H9 (cell line): ENCODE measurements around the gene MXI1. TPM values are rescaled to one million over a fixed set of nuclear protein-coding genes. Genes with fewer than 3 reads are reported as not detected.

Source experiments
- DNase-seq: peaks from one replicate; pipeline ENCODE4 v3.0.0-alpha.2; 2017
- H2AFZ ChIP-seq: one replicate; pipeline ENCODE4 v1.6.1; 2013; ENCODE audit warnings: mild to moderate bottlenecking, low read length, control low read depth, moderate library complexity
- H2AK5ac ChIP-seq: 2 replicates; pipeline ENCODE4 v1.6.1; 2013; ENCODE audit warnings: low read length, control low read depth, mixed read lengths; ENCODE audit not compliant: insufficient read length
- H2BK120ac ChIP-seq: one replicate; pipeline ENCODE4 v1.6.1; 2013; ENCODE audit warnings: low read depth, mild to moderate bottlenecking, low read length, control low read depth, inconsistent platforms; ENCODE audit not compliant: poor library complexity, severe bottlenecking
- H2BK12ac ChIP-seq: 2 replicates; pipeline ENCODE4 v1.6.1; 2013; ENCODE audit warnings: low read length, control low read depth, mixed read lengths, low read depth; ENCODE audit not compliant: insufficient read length
- H2BK15ac ChIP-seq: 2 replicates; pipeline ENCODE4 v1.6.1; 2013; ENCODE audit warnings: low read depth, low read length, control low read depth
- H2BK20ac ChIP-seq: one replicate; pipeline ENCODE4 v1.6.1; 2013; ENCODE audit warnings: low read depth, mild to moderate bottlenecking, low read length, control low read depth, inconsistent platforms; ENCODE audit not compliant: poor library complexity, severe bottlenecking
- H2BK5ac ChIP-seq: 2 replicates; pipeline ENCODE4 v1.6.1; 2013; ENCODE audit warnings: low read length, control low read depth, mixed read lengths; ENCODE audit not compliant: insufficient read length
- H3K14ac ChIP-seq: 2 replicates; pipeline ENCODE4 v1.6.1; 2013; ENCODE audit warnings: low read length, control low read depth; ENCODE audit not compliant: insufficient read depth
- H3K18ac ChIP-seq: 2 replicates; pipeline ENCODE4 v1.6.1; 2013; ENCODE audit warnings: low read depth, mild to moderate bottlenecking, mixed read lengths, low read length, control low read depth; ENCODE audit not compliant: insufficient read length
- H3K23ac ChIP-seq: 2 replicates; pipeline ENCODE4 v1.6.1; 2013; ENCODE audit warnings: low read length, control low read depth, mixed read lengths, low read depth; ENCODE audit not compliant: insufficient read length
- H3K23me2 ChIP-seq: 2 replicates; pipeline ENCODE4 v1.6.1; 2013; ENCODE audit warnings: low read depth, mild to moderate bottlenecking, mixed read lengths, low read length, control low read depth; ENCODE audit not compliant: insufficient read length, poor library complexity, severe bottlenecking
- H3K27ac ChIP-seq: 2 replicates; pipeline ENCODE4 v1.5.1; 2013; ENCODE audit warnings: low read length, control low read depth, mixed read lengths, low read depth; ENCODE audit not compliant: insufficient read length
- H3K27me3 ChIP-seq: 2 replicates; pipeline ENCODE4 v1.6.1; 2013; ENCODE audit warnings: low read length, control low read depth, inconsistent platforms; ENCODE audit not compliant: insufficient read depth
- H3K4ac ChIP-seq: 2 replicates; pipeline ENCODE4 v1.6.1; 2013; ENCODE audit warnings: low read depth, mild to moderate bottlenecking, control low read depth, inconsistent platforms, low read length, moderate library complexity
- H3K4me1 ChIP-seq: 2 replicates; pipeline ENCODE4 v1.6.1; 2013; ENCODE audit warnings: low read length, control low read depth, inconsistent platforms; ENCODE audit not compliant: insufficient read depth
- H3K4me2 ChIP-seq: 2 replicates; pipeline ENCODE4 v1.6.1; 2013; ENCODE audit warnings: low read length, control low read depth, mixed read lengths; ENCODE audit not compliant: insufficient read length, insufficient read depth
- H3K56ac ChIP-seq: 2 replicates; pipeline ENCODE4 v1.6.1; 2013; ENCODE audit warnings: low read depth, mild to moderate bottlenecking, mixed read lengths, low read length, control low read depth; ENCODE audit not compliant: insufficient read length
- H3K79me1 ChIP-seq: 2 replicates; pipeline ENCODE4 v1.6.1; 2013; ENCODE audit warnings: low read depth, mild to moderate bottlenecking, moderate library complexity, low read length, control low read depth, inconsistent platforms; ENCODE audit not compliant: insufficient read depth, poor library complexity, severe bottlenecking
- H3K79me2 ChIP-seq: 2 replicates; pipeline ENCODE4 v1.6.1; 2013; ENCODE audit warnings: low read length, control low read depth, inconsistent platforms; ENCODE audit not compliant: insufficient read depth
- H3K9ac ChIP-seq: 2 replicates; pipeline ENCODE4 v1.6.1; 2013; ENCODE audit warnings: low read length, control low read depth, mixed read lengths; ENCODE audit not compliant: insufficient read length; ENCODE audit errors: extremely low read depth
- H3K9me3 ChIP-seq: one replicate; pipeline ENCODE4 v1.6.1; 2013; ENCODE audit warnings: low read depth, low read length, inconsistent platforms; ENCODE audit not compliant: control insufficient read depth
- H3T11ph ChIP-seq: one replicate; pipeline ENCODE4 v1.6.1; 2013; ENCODE audit warnings: mild to moderate bottlenecking, low read length, control low read depth, inconsistent platforms
- H4K20me1 ChIP-seq: one replicate; pipeline ENCODE4 v1.6.1; 2013; ENCODE audit not compliant: control insufficient read depth, insufficient read length, insufficient read depth
- H4K5ac ChIP-seq: 2 replicates; pipeline ENCODE4 v1.6.1; 2013; ENCODE audit warnings: low read depth, mild to moderate bottlenecking, mixed read lengths, low read length, control low read depth; ENCODE audit not compliant: insufficient read length
- H4K8ac ChIP-seq: replicated peaks from 2 replicates; pipeline ENCODE4 v1.6.1; 2013; ENCODE audit warnings: low read length, control low read depth, mixed read lengths, low read depth; ENCODE audit not compliant: insufficient read length
- H4K91ac ChIP-seq: 2 replicates; pipeline ENCODE4 v1.6.1; 2013; ENCODE audit warnings: low read depth, mild to moderate bottlenecking, moderate library complexity, mixed read lengths, low read length, control low read depth; ENCODE audit not compliant: insufficient read length
- H3K27ac Mint-ChIP-seq, 3 experiments: 2 replicates in 2 of 3; 3 replicates in 1 of 3; pipeline ENCODE4 v1.8.0; 2020 to 2021; ENCODE audit warnings: mixed read lengths in 3 of 3, mild to moderate bottlenecking in 1 of 3, moderate library complexity in 1 of 3
- H3K27me3 Mint-ChIP-seq: 2 replicates; pipeline ENCODE4 v1.8.0; 2021; ENCODE audit warnings: low read depth, mild to moderate bottlenecking, moderate library complexity, mixed read lengths
- H3K36me3 Mint-ChIP-seq, 3 experiments: 2 replicates in 2 of 3; 3 replicates in 1 of 3; pipeline ENCODE4 v1.8.0; 2020 to 2021; ENCODE audit warnings: low read depth in 3 of 3, mixed read lengths in 3 of 3; ENCODE audit not compliant: insufficient read depth in 1 of 3
- H3K4me1 Mint-ChIP-seq, 2 experiments: 2 replicates each; pipeline ENCODE4 v1.8.0; 2020; ENCODE audit warnings: mixed read lengths in 2 of 2
- H3K4me3 Mint-ChIP-seq, 2 experiments: 2 replicates in 1 of 2; 3 replicates in 1 of 2; pipeline ENCODE4 v1.8.0; 2020 to 2021; ENCODE audit warnings: mild to moderate bottlenecking in 2 of 2, mixed read lengths in 2 of 2, moderate library complexity in 1 of 2
- H3K9me3 Mint-ChIP-seq, 2 experiments: 2 replicates in 1 of 2; 3 replicates in 1 of 2; pipeline ENCODE4 v1.8.0; 2020; ENCODE audit warnings: mild to moderate bottlenecking in 2 of 2, mixed read lengths in 2 of 2, moderate library complexity in 1 of 2
- CTCF ChIP-seq: fragments of 200-600 bp; sonication (generic); conservative IDR thresholded peaks from 3 replicates; pipeline ENCODE4 v1.8.0; 2021; ENCODE audit warnings: antibody characterized with exemption, mild to moderate bottlenecking
- WGBS: extraction: QIAGEN DNeasy Blood & Tissue Kit; methylation state at CpG from one replicate; pipeline ENCODE4 v1.1.7; 2013; ENCODE audit warnings: missing lambda C conversion rate, low lambda C conversion rate, mixed read lengths; ENCODE audit not compliant: insufficient read length; ENCODE audit errors: extremely low coverage; 5-methylcytosine and 5-hydroxymethylcytosine counted together
- total RNA-seq: library from RNA; stranded (reverse); gene quantifications from 2 replicates; pipeline ENCODE4 v1.2.1, GENCODE V29; 2021

Gene MXI1
- total RNA-seq, 1 experiment from 2014 or later: 5.6 TPM

GRCh38 chr10:110207805-110208613, 604 bp downstream of the MXI1 start:
- H3K4me2 ChIP-seq: peak overlapping the region; percentile 92
- Mint-ChIP-seq H3K27ac (no peak overlapping the region), H3K4me3 (peak overlapping the region; percentile 79 to 96), H3K27me3 (peaks cover 96% of the 10 kb centered on the region), H3K4me1 (peaks cover 45 to 54% of the 10 kb centered on the region in 2 experiments), H3K9me3 (peaks cover 0 to 2% of the 10 kb centered on the region in 2 experiments; a peak in 3 of 5 replicates), H3K36me3 (no peaks in the 10 kb centered on the region; a peak in 1 of 7 replicates)
- no peak overlapping the region for H4K91ac ChIP-seq
- no peak overlapping the region for H2BK12ac ChIP-seq
- no peak overlapping the region for H2BK15ac ChIP-seq
- no peak overlapping the region for H2BK120ac ChIP-seq
- DNase-seq: peak; percentile 57
- no peak for TF ChIP-seq CTCF
- no peaks in the 10 kb centered on the region; the same call in 1 of the 2 replicates for H3K4me1 ChIP-seq
- no peaks in the 10 kb centered on the region for H4K20me1 ChIP-seq
- H2BK5ac ChIP-seq: no peak overlapping the region
- H3K79me1 ChIP-seq: no peaks in the 10 kb centered on the region
- peaks cover 28% of the 10 kb centered on the region for H3K27me3 ChIP-seq
- no peak overlapping the region for H3K23ac ChIP-seq
- H3K18ac ChIP-seq: no peak overlapping the region
- no peak overlapping the region; the same call in 1 of the 2 replicates for H3K14ac ChIP-seq
- no peak overlapping the region for H2AK5ac ChIP-seq
- H3K79me2 ChIP-seq: no peaks in the 10 kb centered on the region
- H3K56ac ChIP-seq: no peak overlapping the region
- H2AFZ ChIP-seq: no peak overlapping the region
- H4K8ac ChIP-seq: no peak overlapping the region
- H2BK20ac ChIP-seq: no peak overlapping the region
- peak overlapping the region; percentile 28 for H3K9ac ChIP-seq
- H3K9me3 ChIP-seq: no peaks in the 10 kb centered on the region
- no CpG with 5 or more reads among the region's 57 CpGs for WGBS
- peaks cover 30% of the 10 kb centered on the region for H3K23me2 ChIP-seq
- no peak overlapping the region for H3T11ph ChIP-seq
- no peak overlapping the region for H3K27ac ChIP-seq
- H3K4ac ChIP-seq: no peak overlapping the region
- H4K5ac ChIP-seq: no peak overlapping the region
